ENCODE measurements around the gene C1orf74. TPM values are rescaled to one million over a fixed set of nuclear protein-coding genes. Genes with fewer than 3 reads are reported as not detected.

Gene C1orf74
- polyA plus RNA-seq, 2 donors = 2.1 to 2.8 TPM

DNA sequence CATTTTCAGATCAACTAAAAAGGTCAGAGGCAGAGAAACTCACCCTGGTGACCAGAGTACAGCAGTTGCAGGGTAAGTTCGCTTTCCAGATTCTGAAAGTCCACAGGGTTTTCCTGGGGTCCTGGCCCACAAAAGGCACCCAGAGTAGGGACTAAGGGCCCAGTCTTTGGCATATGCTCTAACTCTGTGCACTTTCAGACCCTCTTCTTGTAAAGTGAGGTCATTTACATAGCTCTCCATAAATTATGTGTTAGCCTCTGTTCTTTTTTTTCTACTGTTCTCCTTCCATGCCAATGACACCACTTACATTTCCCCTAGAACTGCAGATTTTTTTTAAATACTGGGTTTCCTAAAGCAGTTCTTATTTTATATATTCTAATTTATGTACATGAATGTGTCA is 6.3 kb downstream of the C1orf74 start:
- Histone ChIP-seq H3K36me3 (ENCODE audit: control insufficient read depth in 2 of 2, insufficient read depth in 2 of 2, low read length in 1 of 2) (peaks cover 0 to 4% of the 10 kb centered on the region in 2 donors), H3K4me3 (ENCODE audit: low read depth in 1 of 2, low read length in 2 of 2) (no peak overlapping the region), H3K4me1 (ENCODE audit: control insufficient read depth in 2 of 2, insufficient read depth in 2 of 2, low read length in 1 of 2) (no peaks in the 10 kb centered on the region), H3K27ac (ENCODE audit: low read depth in 2 of 2, low read length in 1 of 2) (no peak overlapping the region), H3K27me3 (ENCODE audit: control insufficient read depth in 1 of 2, insufficient read depth in 2 of 2, low read length in 2 of 2) (no peaks in the 10 kb centered on the region), H3K9me3 (ENCODE audit: control insufficient read depth in 2 of 2, insufficient read depth in 1 of 2, low read depth in 1 of 2, low read length in 1 of 2) (no peaks in the 10 kb centered on the region)
- WGBS, 2 donors = 99 to 100% methylated on average over 1 of the region's 1 CpG

DNA sequence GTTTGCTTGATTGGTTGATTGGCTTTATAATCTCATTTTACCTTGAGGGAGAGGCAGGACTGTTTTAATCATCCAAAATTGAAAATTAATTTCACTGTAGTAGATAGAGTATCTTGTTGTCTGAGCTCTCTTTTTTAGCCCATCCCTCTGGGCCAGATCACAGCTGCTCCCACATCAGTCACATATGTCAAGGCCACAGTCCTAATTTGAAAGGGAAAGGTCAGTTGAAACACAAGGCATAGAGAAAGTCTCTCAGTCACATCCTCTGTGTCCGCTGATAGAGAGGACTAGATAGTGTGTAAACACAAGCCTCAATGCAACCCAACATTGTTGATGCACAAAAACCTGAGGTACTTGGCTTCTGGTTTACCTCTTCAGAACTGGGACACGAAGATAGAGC is 6.8 kb downstream of the C1orf74 start:
- Histone ChIP-seq H3K4me1 (ENCODE audit: control insufficient read depth in 2 of 2, insufficient read depth in 2 of 2, low read length in 1 of 2) (no peaks in the 10 kb centered on the region), H3K27ac (ENCODE audit: low read depth in 2 of 2, low read length in 1 of 2) (no peak overlapping the region), H3K4me3 (ENCODE audit: low read depth in 1 of 2, low read length in 2 of 2) (no peak overlapping the region), H3K36me3 (ENCODE audit: control insufficient read depth in 2 of 2, insufficient read depth in 2 of 2, low read length in 1 of 2) (peaks cover 0 to 4% of the 10 kb centered on the region in 2 donors), H3K27me3 (ENCODE audit: control insufficient read depth in 1 of 2, insufficient read depth in 2 of 2, low read length in 2 of 2) (no peaks in the 10 kb centered on the region), H3K9me3 (ENCODE audit: control insufficient read depth in 2 of 2, insufficient read depth in 1 of 2, low read depth in 1 of 2, low read length in 1 of 2) (no peaks in the 10 kb centered on the region)
- 93% methylated on average over 2 of the region's 2 CpGs for WGBS, 2 donors

DNA sequence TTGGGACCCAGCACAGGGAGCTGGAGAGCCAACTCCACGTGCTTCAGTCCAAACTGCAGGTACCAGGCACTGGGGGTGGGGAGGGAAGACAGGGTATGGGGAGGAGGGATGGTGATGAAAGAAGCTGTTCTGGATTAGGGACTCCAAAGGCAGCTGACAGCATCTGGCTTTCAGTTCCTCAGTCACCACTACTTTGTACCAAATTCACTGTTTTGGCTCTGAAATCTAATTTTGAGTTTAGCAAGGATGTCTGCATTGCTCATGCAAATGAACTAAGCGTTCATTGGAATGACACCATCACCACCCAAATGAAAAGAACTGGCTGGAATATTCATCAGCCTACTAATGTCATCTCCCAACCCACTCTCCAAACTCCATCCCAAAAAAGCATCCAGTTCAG is 8.7 kb downstream of the C1orf74 start:
- Histone ChIP-seq H3K4me3 (ENCODE audit: low read depth in 1 of 2, low read length in 2 of 2) (no peak overlapping the region), H3K9me3 (ENCODE audit: control insufficient read depth in 2 of 2, insufficient read depth in 1 of 2, low read depth in 1 of 2, low read length in 1 of 2) (peaks cover 0 to 7% of the 10 kb centered on the region in 2 donors), H3K4me1 (ENCODE audit: control insufficient read depth in 2 of 2, insufficient read depth in 2 of 2, low read length in 1 of 2) (peaks cover 0 to 8% of the 10 kb centered on the region in 2 donors), H3K27me3 (ENCODE audit: control insufficient read depth in 1 of 2, insufficient read depth in 2 of 2, low read length in 2 of 2) (no peaks in the 10 kb centered on the region), H3K27ac (ENCODE audit: low read depth in 2 of 2, low read length in 1 of 2) (no peak overlapping the region), H3K36me3 (ENCODE audit: control insufficient read depth in 2 of 2, insufficient read depth in 2 of 2, low read length in 1 of 2) (peaks cover 0 to 2% of the 10 kb centered on the region in 2 donors)
- 66 to 79% methylated on average over 2 of the region's 2 CpGs for WGBS, 2 donors

DNA sequence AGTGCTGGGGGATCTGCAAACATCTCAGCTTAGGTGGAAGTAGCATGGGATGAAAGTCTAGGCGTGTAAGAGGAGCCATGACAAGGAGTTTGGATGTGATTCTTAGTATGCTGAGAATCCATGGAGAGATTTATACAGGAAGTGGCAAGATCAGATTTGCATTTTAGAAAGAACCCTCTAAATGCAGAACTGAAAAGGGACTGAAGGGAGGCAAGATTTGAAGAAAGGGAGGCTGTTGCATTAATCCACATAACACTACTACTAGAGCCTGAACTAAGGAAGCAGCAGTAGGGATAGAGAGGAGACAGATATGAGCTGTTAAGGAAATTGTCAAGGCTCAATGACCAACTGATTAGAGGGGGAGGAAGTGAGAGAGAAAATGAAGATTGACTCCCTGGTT is 9.8 kb downstream of the C1orf74 start:
- Histone ChIP-seq H3K27ac (ENCODE audit: low read depth in 2 of 2, low read length in 1 of 2) (no peak overlapping the region), H3K4me3 (ENCODE audit: low read depth in 1 of 2, low read length in 2 of 2) (no peak overlapping the region), H3K36me3 (ENCODE audit: control insufficient read depth in 2 of 2, insufficient read depth in 2 of 2, low read length in 1 of 2) (peaks cover 0 to 2% of the 10 kb centered on the region in 2 donors), H3K27me3 (ENCODE audit: control insufficient read depth in 1 of 2, insufficient read depth in 2 of 2, low read length in 2 of 2) (no peaks in the 10 kb centered on the region), H3K9me3 (ENCODE audit: control insufficient read depth in 2 of 2, insufficient read depth in 1 of 2, low read depth in 1 of 2, low read length in 1 of 2) (peaks cover 0 to 7% of the 10 kb centered on the region in 2 donors), H3K4me1 (ENCODE audit: control insufficient read depth in 2 of 2, insufficient read depth in 2 of 2, low read length in 1 of 2) (peaks cover 0 to 9% of the 10 kb centered on the region in 2 donors)
- WGBS, 2 donors = 82 to 88% methylated on average over 1 of the region's 1 CpG

DNA sequence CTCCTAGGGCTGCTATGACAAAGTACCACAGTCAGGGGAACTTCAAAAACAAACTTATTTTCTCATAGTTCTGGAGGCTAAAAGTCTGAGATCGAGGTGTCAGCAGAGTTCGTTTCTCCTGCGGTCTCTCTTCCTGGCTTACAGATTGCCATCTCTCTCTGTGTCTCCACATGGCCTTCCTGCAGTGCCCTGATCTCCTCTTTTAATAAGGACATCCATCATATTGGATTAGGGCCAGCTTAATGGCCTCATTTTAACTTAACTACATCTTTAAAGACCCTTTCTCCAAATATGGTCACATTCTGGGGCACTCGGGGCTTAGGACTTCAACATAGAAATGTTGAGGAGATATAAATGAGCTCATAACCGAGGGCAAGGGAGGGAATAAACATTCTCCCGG is 12.2 kb downstream of the C1orf74 start:
- Histone ChIP-seq H3K4me3 (ENCODE audit: low read depth in 1 of 2, low read length in 2 of 2) (no peak overlapping the region), H3K4me1 (ENCODE audit: control insufficient read depth in 2 of 2, insufficient read depth in 2 of 2, low read length in 1 of 2) (peaks cover 0 to 9% of the 10 kb centered on the region in 2 donors), H3K9me3 (ENCODE audit: control insufficient read depth in 2 of 2, insufficient read depth in 1 of 2, low read depth in 1 of 2, low read length in 1 of 2) (peaks cover 0 to 7% of the 10 kb centered on the region in 2 donors), H3K27ac (ENCODE audit: low read depth in 2 of 2, low read length in 1 of 2) (no peak overlapping the region), H3K27me3 (ENCODE audit: control insufficient read depth in 1 of 2, insufficient read depth in 2 of 2, low read length in 2 of 2) (no peaks in the 10 kb centered on the region), H3K36me3 (ENCODE audit: control insufficient read depth in 2 of 2, insufficient read depth in 2 of 2, low read length in 1 of 2) (no peaks in the 10 kb centered on the region)
- WGBS, 2 donors = 44 to 48% methylated on average over 6 of the region's 6 CpGs

DNA sequence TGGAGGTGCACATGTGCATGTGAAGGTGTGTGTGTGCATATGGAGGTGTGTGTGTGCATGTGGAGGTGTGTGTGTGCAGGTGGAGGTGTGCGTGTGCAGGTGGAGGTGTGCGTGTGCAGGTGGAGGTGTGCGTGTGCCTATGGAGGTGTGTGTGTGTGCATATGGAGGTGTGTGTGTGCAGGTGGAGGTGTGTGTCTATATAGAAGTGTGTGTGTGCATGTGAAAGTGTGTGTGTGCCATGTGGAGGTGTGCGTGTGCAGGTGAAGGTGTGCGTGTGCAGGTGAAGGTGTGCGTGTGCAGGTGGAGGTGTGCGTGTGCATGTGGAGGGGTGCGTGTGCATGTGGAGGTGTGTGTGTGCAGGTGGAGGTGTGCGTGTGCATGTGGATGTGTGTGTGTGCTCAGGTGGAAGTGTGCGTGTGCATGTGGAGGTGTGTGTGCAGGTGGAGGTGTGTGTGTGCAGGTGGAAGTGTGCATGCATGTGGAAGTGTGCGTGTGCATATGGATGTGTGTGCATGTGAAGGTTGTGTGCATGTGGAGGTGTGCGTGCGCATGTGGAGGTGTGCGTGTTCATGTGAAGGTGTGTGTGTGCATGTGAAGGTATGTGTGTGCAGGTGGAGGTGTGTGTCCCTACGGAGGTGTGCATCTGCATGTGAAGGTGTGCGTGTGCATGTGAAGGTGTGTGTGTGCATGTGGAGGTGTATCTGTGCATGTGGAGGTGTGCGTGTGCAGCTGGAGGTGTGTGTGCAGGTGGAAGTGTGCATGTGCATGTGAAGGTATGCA is 13.5 kb downstream of the C1orf74 start:
- Histone ChIP-seq H3K4me1 (ENCODE audit: control insufficient read depth in 2 of 2, insufficient read depth in 2 of 2, low read length in 1 of 2) (peaks cover 0 to 9% of the 10 kb centered on the region in 2 donors), H3K4me3 (ENCODE audit: low read depth in 1 of 2, low read length in 2 of 2) (peak overlapping the region in 1 of 2 donors; percentile 2), H3K9me3 (ENCODE audit: control insufficient read depth in 2 of 2, insufficient read depth in 1 of 2, low read depth in 1 of 2, low read length in 1 of 2) (peaks cover 0 to 7% of the 10 kb centered on the region in 2 donors), H3K36me3 (ENCODE audit: control insufficient read depth in 2 of 2, insufficient read depth in 2 of 2, low read length in 1 of 2) (no peaks in the 10 kb centered on the region), H3K27ac (ENCODE audit: low read depth in 2 of 2, low read length in 1 of 2) (no peak overlapping the region), H3K27me3 (ENCODE audit: control insufficient read depth in 1 of 2, insufficient read depth in 2 of 2, low read length in 2 of 2) (no peaks in the 10 kb centered on the region)
- WGBS, 2 donors = 96% methylated on average over 17 of the region's 17 CpGs

DNA sequence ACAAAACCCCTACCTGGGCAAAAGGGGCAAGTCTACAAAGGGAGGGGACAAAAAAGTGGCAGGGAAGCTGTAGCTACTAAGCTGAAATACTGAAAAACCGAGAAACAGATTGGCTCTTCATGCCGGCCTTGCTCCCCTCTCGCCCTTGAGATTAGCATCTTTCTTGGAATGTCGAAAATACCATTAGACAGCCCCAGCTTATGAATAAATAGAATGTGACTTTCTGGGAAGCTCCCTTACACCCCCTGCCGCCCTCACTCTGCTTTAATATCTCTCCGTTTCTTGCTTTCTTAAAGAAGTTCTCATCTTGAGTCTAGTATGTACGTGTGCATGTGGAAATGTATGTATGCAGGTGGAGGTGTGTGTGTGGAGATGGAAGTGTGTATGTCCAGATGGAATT is 14.4 kb downstream of the C1orf74 start:
- 57 to 59% methylated on average over 7 of the region's 7 CpGs for WGBS, 2 donors
- H3K9me3 ChIP-seq (ENCODE audit: control insufficient read depth in 2 of 2, insufficient read depth in 1 of 2, low read depth in 1 of 2, low read length in 1 of 2) = peaks cover 0 to 7% of the 10 kb centered on the region in 2 donors

DNA sequence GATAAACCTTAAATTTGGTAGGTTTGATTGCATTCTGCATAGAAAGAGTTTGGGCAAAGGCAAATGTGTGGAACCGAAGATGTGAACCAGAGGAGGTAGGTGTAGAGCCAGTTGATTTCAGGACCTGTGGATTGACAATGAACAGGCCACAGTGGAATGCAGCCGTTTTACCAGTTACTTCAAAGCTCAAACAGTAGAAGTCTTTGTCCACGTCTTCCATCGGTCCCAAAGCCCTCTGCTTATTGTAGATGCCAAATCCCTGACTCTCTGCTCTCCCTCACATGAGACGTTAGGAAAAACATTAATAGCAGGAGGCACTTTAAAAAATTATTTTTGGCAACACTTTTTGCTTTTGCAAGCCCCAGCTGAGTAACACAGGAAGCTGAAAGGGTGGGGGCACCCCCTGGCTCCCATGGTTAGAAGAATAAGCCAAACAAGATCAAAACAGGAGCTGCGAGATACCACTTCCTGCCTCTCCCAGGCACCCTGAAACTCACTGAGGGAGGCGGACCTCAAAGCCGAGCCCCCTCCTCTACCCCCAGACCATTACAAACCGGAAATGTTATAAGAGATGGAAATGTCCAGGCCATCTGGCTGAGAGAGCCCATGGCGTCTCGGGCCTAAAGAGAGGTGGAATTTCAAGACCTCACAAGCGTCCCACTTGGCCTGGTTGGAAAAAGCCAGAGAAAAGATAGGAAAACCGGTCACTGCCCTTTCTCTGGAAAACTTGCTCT is 15.0 kb downstream of the C1orf74 start:
- 24 to 33% methylated on average over 13 of the region's 13 CpGs for WGBS, 2 donors
- Histone ChIP-seq H3K36me3 (ENCODE audit: control insufficient read depth in 2 of 2, insufficient read depth in 2 of 2, low read length in 1 of 2) (no peaks in the 10 kb centered on the region), H3K27me3 (ENCODE audit: control insufficient read depth in 1 of 2, insufficient read depth in 2 of 2, low read length in 2 of 2) (no peaks in the 10 kb centered on the region), H3K9me3 (ENCODE audit: control insufficient read depth in 2 of 2, insufficient read depth in 1 of 2, low read depth in 1 of 2, low read length in 1 of 2) (peaks cover 0 to 7% of the 10 kb centered on the region in 2 donors), H3K27ac (ENCODE audit: low read depth in 2 of 2, low read length in 1 of 2) (peak overlapping the region; percentile 9 to 52), H3K4me3 (ENCODE audit: low read depth in 1 of 2, low read length in 2 of 2) (peak overlapping the region in 1 of 2 donors; percentile 2), H3K4me1 (ENCODE audit: control insufficient read depth in 2 of 2, insufficient read depth in 2 of 2, low read length in 1 of 2) (peaks cover 0 to 9% of the 10 kb centered on the region in 2 donors)

More for the DNA sequence above, 14.4 kb downstream of the C1orf74 start:
- Histone ChIP-seq H3K27me3 (ENCODE audit: control insufficient read depth in 1 of 2, insufficient read depth in 2 of 2, low read length in 2 of 2) (no peaks in the 10 kb centered on the region), H3K4me3 (ENCODE audit: low read depth in 1 of 2, low read length in 2 of 2) (peak overlapping the region in 1 of 2 donors; percentile 2), H3K36me3 (ENCODE audit: control insufficient read depth in 2 of 2, insufficient read depth in 2 of 2, low read length in 1 of 2) (no peaks in the 10 kb centered on the region), H3K4me1 (ENCODE audit: control insufficient read depth in 2 of 2, insufficient read depth in 2 of 2, low read length in 1 of 2) (peaks cover 0 to 9% of the 10 kb centered on the region in 2 donors), H3K27ac (ENCODE audit: low read depth in 2 of 2, low read length in 1 of 2) (peak overlapping the region; percentile 9 to 52)

DNA sequence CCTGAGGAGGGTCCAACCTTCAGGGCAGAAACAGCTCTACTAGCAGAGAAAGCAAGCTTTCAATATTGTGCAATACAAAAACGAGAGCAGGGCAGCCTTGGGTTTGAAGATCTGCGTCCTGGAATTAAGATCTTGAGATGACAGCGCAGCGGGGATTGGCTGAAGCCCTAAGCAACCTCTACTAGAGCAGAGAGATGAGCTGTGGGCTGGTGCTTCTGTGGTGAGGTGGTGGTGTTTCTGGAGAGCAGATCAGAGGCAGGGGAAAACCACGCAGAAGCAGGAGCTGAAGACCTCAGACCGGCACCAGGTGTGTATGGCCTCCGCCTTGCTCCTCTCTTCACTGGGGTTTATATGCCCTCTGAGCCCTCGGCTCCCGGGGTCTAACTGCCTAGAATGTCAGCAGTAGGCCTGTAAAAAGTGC is 16.0 kb downstream of the C1orf74 start:
- H3K27ac ChIP-seq (ENCODE audit: low read depth in 2 of 2, low read length in 1 of 2) = no peak overlapping the region
- H3K4me1 ChIP-seq (ENCODE audit: control insufficient read depth in 2 of 2, insufficient read depth in 2 of 2, low read length in 1 of 2) = peaks cover 0 to 9% of the 10 kb centered on the region in 2 donors
- peaks cover 0 to 7% of the 10 kb centered on the region in 2 donors for H3K9me3 ChIP-seq (ENCODE audit: control insufficient read depth in 2 of 2, insufficient read depth in 1 of 2, low read depth in 1 of 2, low read length in 1 of 2)
- H3K36me3 ChIP-seq (ENCODE audit: control insufficient read depth in 2 of 2, insufficient read depth in 2 of 2, low read length in 1 of 2) = no peaks in the 10 kb centered on the region
- H3K27me3 ChIP-seq (ENCODE audit: control insufficient read depth in 1 of 2, insufficient read depth in 2 of 2, low read length in 2 of 2) = no peaks in the 10 kb centered on the region
- 80 to 82% methylated on average over 9 of the region's 9 CpGs for WGBS, 2 donors
- H3K4me3 ChIP-seq (ENCODE audit: low read depth in 1 of 2, low read length in 2 of 2) = peak overlapping the region in 1 of 2 donors; percentile 12
